Activated CD4-positive, alpha-beta T cell treated with anti-CD3 and anti-CD28 coated beads, Interleukin-2, amount 10 ng/mL, durations not matched to agents 7 days and 5 days (primary cell): ENCODE data around the gene SH3RF3. TPM values are rescaled to one million over a fixed set of nuclear protein-coding genes. Genes with fewer than 3 reads are reported as not detected.
"Not testable (repeated sequence)": the region's sequence is repeated elsewhere in the genome, so short reads cannot be mapped to it uniquely, and the experiment has no call there.

ENCODE experiments used
- CTCF ChIA-PET: fragments of 350-600 bp; sonication (Branson Sonifier 250); formaldehyde crosslinking; loops from one replicate; lab custom pipeline; 2021; ENCODE audit warnings: antibody characterized with exemption; lab: Charles Lee
- POLR2A ChIA-PET: fragments of 350-600 bp; sonication (Branson Sonifier 250); formaldehyde crosslinking; loops from one replicate; lab custom pipeline; 2021; ENCODE audit warnings: antibody characterized with exemption; lab: Charles Lee
- DNase-seq: peaks from one replicate; pipeline ENCODE4 v3.0.0-alpha.2; 2020
- H3K27ac Mint-ChIP-seq: one replicate; pipeline ENCODE4 v1.8.0; 2021; ENCODE audit warnings: mild to moderate bottlenecking, moderate library complexity, mixed read lengths
- H3K27me3 Mint-ChIP-seq: one replicate; pipeline ENCODE4 v1.8.0; 2021; ENCODE audit warnings: mixed read lengths
- H3K36me3 Mint-ChIP-seq: one replicate; pipeline ENCODE4 v1.8.0; 2021; ENCODE audit warnings: low read depth, mixed read lengths
- H3K4me1 Mint-ChIP-seq: one replicate; pipeline ENCODE4 v1.8.0; 2021; ENCODE audit warnings: mixed read lengths
- H3K4me3 Mint-ChIP-seq: one replicate; pipeline ENCODE4 v1.8.0; 2021; ENCODE audit warnings: mild to moderate bottlenecking, moderate library complexity, mixed read lengths
- H3K9me3 Mint-ChIP-seq: one replicate; pipeline ENCODE4 v1.8.0; 2021; ENCODE audit warnings: mixed read lengths
- total RNA-seq, 2 experiments: library from RNA; stranded (reverse); gene quantifications; one replicate each; pipeline ENCODE4 v1.2.3, GENCODE V29; 2021

Gene SH3RF3
- total RNA-seq, 2 experiments from 2014 or later: 0.08 to 0.17 TPM

DNA sequence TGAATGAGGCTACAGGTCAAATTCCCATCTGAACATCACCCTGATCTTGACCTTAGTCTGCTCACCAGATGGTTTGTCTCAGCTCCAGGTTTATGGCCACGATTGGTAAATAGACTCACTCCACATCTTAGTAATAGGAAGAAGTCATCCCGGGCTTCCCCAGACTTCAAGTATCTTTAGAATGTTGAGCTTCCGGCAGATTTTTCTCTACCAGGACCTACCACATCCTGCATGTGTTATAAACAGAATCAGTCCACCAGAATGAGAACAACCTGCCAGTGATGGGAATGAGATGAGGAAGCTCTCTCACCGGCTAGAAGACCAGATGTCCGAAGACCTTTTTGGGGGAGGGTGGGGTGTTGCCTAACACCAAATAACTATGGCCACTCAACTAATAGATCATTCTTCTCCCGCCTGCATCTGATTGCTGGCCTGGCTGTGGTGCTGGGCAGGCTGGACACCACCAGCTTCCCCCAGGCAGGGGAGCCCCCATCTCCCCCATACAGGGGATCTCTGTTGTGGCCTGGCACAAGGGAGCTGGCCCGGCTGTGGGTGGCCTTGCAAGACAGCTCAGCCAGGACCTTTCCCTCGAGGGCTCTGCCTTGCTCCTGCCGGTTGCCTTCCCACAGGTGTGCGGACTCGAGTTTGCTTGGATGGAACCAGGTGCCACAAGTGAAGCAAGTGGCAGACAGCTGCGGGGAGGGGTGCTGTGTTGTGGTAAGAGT lies 88.5 kb downstream of the SH3RF3 start:
- H3K27ac Mint-ChIP-seq: peak overlapping the region; percentile 48
- H3K27me3 Mint-ChIP-seq: peaks cover 75% of the 10 kb centered on the region
- no peak for DNase-seq
- H3K36me3 Mint-ChIP-seq: peaks cover 2% of the 10 kb centered on the region
- CTCF ChIA-PET: interaction anchor here (0.6 to 0.9 kb wide), 2 partner anchors 40 to 120 kb away, joined by 3 read pairs; no protein-coding TSS in a partner anchor
- H3K4me3 Mint-ChIP-seq: no peak overlapping the region
- no peaks in the 10 kb centered on the region for H3K9me3 Mint-ChIP-seq
- POLR2A ChIA-PET: no interaction called here
- H3K4me1 Mint-ChIP-seq: peaks cover 60% of the 10 kb centered on the region

DNA sequence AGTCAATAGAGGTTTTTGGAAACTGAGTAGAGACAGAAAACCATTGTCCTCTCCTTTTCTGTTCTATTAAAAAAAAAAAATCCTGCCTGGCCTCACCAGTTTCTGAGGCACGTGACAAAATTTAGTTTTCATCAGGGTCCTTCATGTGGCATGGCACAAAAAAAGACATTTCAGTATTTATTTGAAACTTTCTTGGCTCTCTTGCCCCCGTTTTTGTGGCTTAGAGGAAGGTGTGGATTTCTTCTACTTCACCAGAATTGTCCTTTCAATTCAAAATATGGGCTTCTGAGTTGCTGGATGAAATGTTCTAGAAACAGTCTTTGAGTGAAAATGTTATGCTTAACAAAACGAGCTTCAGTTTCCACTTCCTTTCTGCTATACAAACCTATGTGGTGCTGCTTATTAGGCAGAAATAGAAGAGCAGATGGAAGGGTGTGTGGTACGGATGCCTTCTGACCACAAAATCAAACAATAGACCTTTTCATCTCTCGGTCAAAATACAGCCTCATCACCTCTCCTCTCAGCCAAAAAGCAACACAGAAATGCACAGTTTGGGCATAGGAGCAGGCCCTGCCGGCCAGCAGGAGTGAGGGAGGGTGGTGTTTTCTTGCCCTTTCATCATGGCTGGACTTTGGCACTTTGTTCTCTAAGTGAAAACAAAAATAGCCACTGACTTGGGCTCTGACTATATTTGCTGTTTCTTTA lies 89.2 kb downstream of the SH3RF3 start:
- Mint-ChIP-seq H3K27ac (peak overlapping the region; percentile 48), H3K4me1 (peaks cover 54% of the 10 kb centered on the region), H3K27me3 (peaks cover 68% of the 10 kb centered on the region), H3K36me3 (peaks cover 2% of the 10 kb centered on the region), H3K9me3 (no peaks in the 10 kb centered on the region), H3K4me3 (no peak overlapping the region)
- ChIA-PET POLR2A (no interaction called here), CTCF (interaction anchor here (1.2 kb wide), 1 partner anchor 25 kb away, joined by 3 read pairs; no protein-coding TSS in a partner anchor)
- DNase-seq: no peak

DNA sequence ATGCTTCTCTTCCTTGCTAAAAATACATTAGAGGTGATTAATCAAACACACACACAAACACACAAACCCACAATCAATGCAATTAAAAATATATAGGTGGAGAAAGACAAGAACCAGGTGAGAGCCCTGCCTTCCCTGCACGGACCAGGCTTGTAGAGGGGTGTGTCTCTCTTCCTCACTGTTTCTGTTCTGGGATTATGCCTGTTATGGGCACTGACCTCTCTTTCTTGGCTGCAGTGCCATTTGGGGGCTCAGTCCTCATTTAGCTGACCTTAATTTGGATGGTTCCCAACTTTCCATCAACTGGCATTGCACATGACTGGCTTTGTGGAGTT lies 89.8 kb downstream of the SH3RF3 start:
- Mint-ChIP-seq H3K27ac (no peak overlapping the region), H3K4me3 (no peak overlapping the region), H3K4me1 (peaks cover 49% of the 10 kb centered on the region), H3K27me3 (peaks cover 67% of the 10 kb centered on the region), H3K36me3 (peaks cover 2% of the 10 kb centered on the region), H3K9me3 (no peaks in the 10 kb centered on the region)
- ChIA-PET POLR2A (no interaction called here), CTCF (interaction anchor here (1.2 kb wide), 1 partner anchor 25 kb away, joined by 3 read pairs; no protein-coding TSS in a partner anchor)
- DNase-seq: no peak

GRCh38 chr2:109220860-109221259 lies 91.9 kb downstream of the SH3RF3 start:
- no peaks in the 10 kb centered on the region for H3K9me3 Mint-ChIP-seq
- peaks cover 31% of the 10 kb centered on the region for H3K4me1 Mint-ChIP-seq
- ChIA-PET POLR2A (no interaction called here), CTCF (no interaction called here)
- H3K27me3 Mint-ChIP-seq: peaks cover 59% of the 10 kb centered on the region
- no peak for DNase-seq
- H3K27ac Mint-ChIP-seq: no peak overlapping the region
- no peak overlapping the region for H3K4me3 Mint-ChIP-seq
- peaks cover 2% of the 10 kb centered on the region for H3K36me3 Mint-ChIP-seq

- H3K36me3 Mint-ChIP-seq, CTCF ChIA-PET, POLR2A ChIA-PET, DNase-seq, H3K4me3 Mint-ChIP-seq, H3K9me3 Mint-ChIP-seq, H3K27ac Mint-ChIP-seq: not testable (repeated sequence)
- peaks cover 29% of the 10 kb centered on the region for H3K4me1 Mint-ChIP-seq
- H3K27me3 Mint-ChIP-seq: peaks cover 57% of the 10 kb centered on the region
These were observed 92.3 kb downstream of the SH3RF3 start for GRCh38 chr2:109221316-109221715.

DNA sequence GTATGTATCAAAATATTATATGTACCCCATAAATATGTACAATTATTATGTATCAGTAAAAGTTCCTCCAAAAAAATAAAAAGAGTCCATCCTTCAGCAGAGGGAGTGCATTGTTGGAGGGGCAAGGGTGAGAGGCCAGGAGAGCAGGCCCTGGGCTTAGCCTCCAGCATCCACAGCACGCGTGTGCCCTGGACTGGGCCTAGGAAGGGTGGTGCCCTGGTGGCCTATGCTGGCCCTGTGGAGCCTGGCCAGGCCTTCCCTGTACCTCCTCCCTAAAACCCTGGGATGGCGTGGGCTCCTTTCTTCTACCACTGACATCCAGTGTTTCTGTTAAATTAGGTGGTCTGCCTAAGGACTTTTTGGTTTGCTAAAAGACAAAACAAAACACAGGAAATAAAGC lies 93.4 kb downstream of the SH3RF3 start:
- POLR2A ChIA-PET: no interaction called here
- no peak overlapping the region for H3K4me3 Mint-ChIP-seq
- no peaks in the 10 kb centered on the region for H3K9me3 Mint-ChIP-seq
- H3K4me1 Mint-ChIP-seq: peaks cover 20% of the 10 kb centered on the region
- CTCF ChIA-PET: no interaction called here
- H3K27me3 Mint-ChIP-seq: peaks cover 54% of the 10 kb centered on the region
- no peak for DNase-seq
- no peak overlapping the region for H3K27ac Mint-ChIP-seq
- H3K36me3 Mint-ChIP-seq: no peaks in the 10 kb centered on the region

DNA sequence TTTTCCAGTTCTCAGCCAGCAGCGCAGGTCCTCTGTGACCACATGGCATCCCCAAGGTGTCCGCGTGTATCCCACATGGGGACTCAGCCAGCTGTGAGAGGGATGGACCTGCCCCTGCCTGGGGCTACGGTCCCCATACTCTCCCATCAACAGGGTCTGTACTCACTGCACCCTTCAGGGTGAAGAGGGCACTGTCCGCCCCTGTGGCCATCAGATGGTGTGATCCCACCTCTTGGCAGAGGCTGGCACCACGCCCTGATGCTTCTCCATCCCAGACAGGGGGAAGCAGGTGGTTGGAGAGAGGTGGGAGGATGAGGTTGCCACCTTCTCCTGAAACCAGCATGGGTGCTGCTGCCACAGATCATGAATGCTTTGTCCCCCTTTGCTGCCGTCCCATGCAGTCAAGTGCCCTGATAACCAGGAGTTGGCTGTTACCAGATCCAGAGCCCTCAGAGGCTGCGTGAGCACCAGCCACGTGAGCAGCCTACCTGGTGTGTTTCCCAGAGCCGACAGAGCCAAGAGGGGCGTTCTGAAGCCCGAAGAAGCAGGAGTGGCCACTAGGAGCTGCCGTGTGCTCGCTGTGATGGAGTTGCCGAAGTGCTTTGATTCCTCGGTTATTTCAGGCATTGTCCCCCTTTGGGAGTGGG lies 93.9 kb downstream of the SH3RF3 start:
- H3K4me1 Mint-ChIP-seq: peaks cover 15% of the 10 kb centered on the region
- no peaks in the 10 kb centered on the region for H3K36me3 Mint-ChIP-seq
- peaks cover 56% of the 10 kb centered on the region for H3K27me3 Mint-ChIP-seq
- no peak overlapping the region for H3K27ac Mint-ChIP-seq
- H3K4me3 Mint-ChIP-seq: no peak overlapping the region
- DNase-seq: no peak
- H3K9me3 Mint-ChIP-seq: no peaks in the 10 kb centered on the region
- POLR2A ChIA-PET: no interaction called here
- CTCF ChIA-PET: interaction anchor here (0.9 kb wide), 1 partner anchor 10 kb away, joined by 3 read pairs; no protein-coding TSS in a partner anchor

DNA sequence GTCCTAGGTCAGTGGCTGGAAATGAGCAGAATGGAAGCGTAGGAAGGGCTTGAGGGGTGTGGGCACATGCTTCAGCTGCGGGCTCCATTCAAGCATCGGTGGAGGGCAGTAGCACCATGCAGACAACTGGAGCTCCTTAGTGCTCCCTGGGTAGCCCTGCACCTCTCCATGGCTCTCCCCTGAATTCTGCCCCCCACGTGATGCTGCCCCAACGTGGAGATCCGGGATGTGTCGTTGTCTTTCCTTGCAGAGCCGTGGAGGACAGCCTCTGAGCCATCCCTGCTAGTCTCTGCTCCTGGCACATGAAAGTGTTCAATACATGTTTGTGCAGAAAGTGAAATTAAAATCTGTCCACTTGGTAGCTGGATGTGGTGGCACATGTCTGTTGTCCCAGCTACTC lies 94.5 kb downstream of the SH3RF3 start:
- DNase-seq: no peak
- no peak overlapping the region for H3K27ac Mint-ChIP-seq
- ChIA-PET POLR2A (no interaction called here), CTCF (interaction anchor here (0.9 kb wide), 1 partner anchor 10 kb away, joined by 3 read pairs; no protein-coding TSS in a partner anchor)
- H3K4me3 Mint-ChIP-seq: no peak overlapping the region
- no peaks in the 10 kb centered on the region for H3K9me3 Mint-ChIP-seq
- peaks cover 57% of the 10 kb centered on the region for H3K27me3 Mint-ChIP-seq
- peaks cover 10% of the 10 kb centered on the region for H3K4me1 Mint-ChIP-seq
- H3K36me3 Mint-ChIP-seq: no peaks in the 10 kb centered on the region

GRCh38 chr2:109224341-109224740 lies 95.3 kb downstream of the SH3RF3 start:
- DNase-seq, H3K9me3 Mint-ChIP-seq, H3K4me3 Mint-ChIP-seq, H3K4me1 Mint-ChIP-seq, H3K36me3 Mint-ChIP-seq, H3K27ac Mint-ChIP-seq, POLR2A ChIA-PET: not testable (repeated sequence)
- H3K27me3 Mint-ChIP-seq: peaks cover 55% of the 10 kb centered on the region
- CTCF ChIA-PET: interaction anchor here (0.6 to 1.0 kb wide), 5 partner anchors 9 to 284 kb away, joined by 3 read pairs; no protein-coding TSS in a partner anchor

DNA sequence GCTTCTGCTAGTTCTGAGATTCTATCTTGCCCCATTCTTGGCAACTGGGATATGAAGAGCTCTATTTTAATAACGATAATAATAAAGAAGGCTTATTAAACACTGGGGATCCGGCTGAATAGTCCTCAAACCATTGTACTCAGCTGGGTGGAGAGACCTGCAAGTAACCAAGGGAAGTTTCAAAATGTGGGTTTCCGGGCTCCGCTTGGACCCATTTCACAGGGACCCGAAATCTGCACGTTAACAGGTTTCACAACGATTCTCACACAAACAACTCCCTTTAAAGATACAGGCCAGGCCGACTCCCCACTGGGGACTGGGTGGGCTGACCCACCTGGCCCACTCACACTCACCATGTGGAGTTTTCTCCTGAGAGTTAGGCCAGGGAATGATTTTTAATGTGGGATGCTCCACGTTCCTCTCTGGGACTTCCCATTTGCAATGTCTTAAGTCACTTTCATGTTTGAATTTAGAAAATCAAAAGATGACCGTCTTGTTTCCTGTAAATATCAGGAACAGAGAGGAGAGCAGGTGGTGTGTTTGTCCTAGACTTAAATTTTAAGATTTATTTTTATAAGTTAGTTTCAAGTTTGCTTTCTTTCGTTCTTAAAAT lies 96.3 kb downstream of the SH3RF3 start:
- ChIA-PET CTCF (interaction anchor here (0.6 to 1.2 kb wide), 4 partner anchors 8 to 283 kb away, joined by 3 read pairs; no protein-coding TSS in a partner anchor), POLR2A (no interaction called here)
- Mint-ChIP-seq H3K27ac (no peak overlapping the region), H3K9me3 (no peaks in the 10 kb centered on the region), H3K36me3 (no peaks in the 10 kb centered on the region), H3K4me3 (no peak overlapping the region), H3K27me3 (peaks cover 49% of the 10 kb centered on the region), H3K4me1 (peaks cover 3% of the 10 kb centered on the region)
- no peak for DNase-seq

DNA sequence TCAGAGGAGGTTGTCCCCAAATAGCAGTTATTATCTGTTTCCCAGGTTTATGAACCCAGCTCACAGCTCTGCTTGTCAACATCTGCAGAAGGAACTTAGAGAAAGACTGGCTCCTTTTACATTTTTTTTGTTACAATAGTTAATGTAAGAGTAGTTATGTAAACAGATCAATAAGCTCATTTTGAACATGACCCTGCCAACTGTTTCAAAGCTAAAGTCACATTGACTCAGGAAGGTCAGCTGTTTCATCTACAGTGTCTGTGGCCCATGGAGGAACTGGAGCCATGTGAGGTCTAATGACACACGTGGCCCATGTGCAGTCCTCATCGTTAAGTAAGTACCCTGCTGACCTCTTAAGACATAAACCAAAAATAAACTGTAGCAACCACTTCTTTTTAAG lies 97.1 kb downstream of the SH3RF3 start:
- CTCF ChIA-PET: interaction anchor here (0.6 to 1.7 kb wide), 8 partner anchors 10 to 195 kb away, joined by 3 to 7 read pairs (median 3); partner anchors contain the start of gene SH3RF3
- H3K9me3 Mint-ChIP-seq: no peaks in the 10 kb centered on the region
- H3K27ac Mint-ChIP-seq: no peak overlapping the region
- H3K36me3 Mint-ChIP-seq: no peaks in the 10 kb centered on the region
- DNase-seq: no peak
- POLR2A ChIA-PET: no interaction called here
- peaks cover 50% of the 10 kb centered on the region for H3K27me3 Mint-ChIP-seq
- peaks cover 3% of the 10 kb centered on the region for H3K4me1 Mint-ChIP-seq
- H3K4me3 Mint-ChIP-seq: no peak overlapping the region

DNA sequence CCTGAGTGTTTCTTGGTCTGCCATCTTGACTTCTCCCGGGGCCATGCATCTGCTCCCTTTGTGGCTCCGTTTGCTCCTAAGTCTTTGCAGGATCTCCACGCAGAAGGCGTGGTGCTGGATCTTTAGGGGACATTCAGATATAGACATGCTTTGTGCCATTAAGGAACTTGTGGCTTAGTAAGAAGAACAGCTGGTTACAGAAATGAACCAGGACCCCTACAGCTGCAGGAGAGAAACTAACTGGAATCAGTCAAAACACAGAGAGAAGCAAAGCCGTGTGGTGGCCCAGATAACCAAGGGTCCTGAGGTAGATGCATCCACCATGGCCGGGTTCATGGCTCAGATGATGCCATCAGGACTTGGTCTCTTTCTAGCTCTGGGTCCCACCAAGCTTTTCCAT lies 97.6 kb downstream of the SH3RF3 start:
- Mint-ChIP-seq H3K4me3 (no peak overlapping the region), H3K27me3 (peaks cover 52% of the 10 kb centered on the region), H3K4me1 (peaks cover 3% of the 10 kb centered on the region), H3K36me3 (no peaks in the 10 kb centered on the region), H3K9me3 (no peaks in the 10 kb centered on the region), H3K27ac (no peak overlapping the region)
- CTCF ChIA-PET: interaction anchor here (0.8 to 1.7 kb wide), 7 partner anchors 10 to 195 kb away, joined by 3 to 7 read pairs (median 3); partner anchors contain the start of gene SH3RF3
- POLR2A ChIA-PET: no interaction called here
- DNase-seq: no peak
